ENCODE results near the gene CCZ1B. TPM values are rescaled to one million over a fixed set of nuclear protein-coding genes. Genes with fewer than 3 reads are reported as not detected.
"Not testable (repeated sequence)": the region's sequence is repeated elsewhere in the genome, so short reads cannot be mapped to it uniquely, and the experiment has no call there.

CCZ1B gene
- total RNA-seq: 100 to 1,000 TPM in 1 of 4 donors, 10 to 100 TPM in 3; 20.8 to 112 (median 42.7) TPM

DNA sequence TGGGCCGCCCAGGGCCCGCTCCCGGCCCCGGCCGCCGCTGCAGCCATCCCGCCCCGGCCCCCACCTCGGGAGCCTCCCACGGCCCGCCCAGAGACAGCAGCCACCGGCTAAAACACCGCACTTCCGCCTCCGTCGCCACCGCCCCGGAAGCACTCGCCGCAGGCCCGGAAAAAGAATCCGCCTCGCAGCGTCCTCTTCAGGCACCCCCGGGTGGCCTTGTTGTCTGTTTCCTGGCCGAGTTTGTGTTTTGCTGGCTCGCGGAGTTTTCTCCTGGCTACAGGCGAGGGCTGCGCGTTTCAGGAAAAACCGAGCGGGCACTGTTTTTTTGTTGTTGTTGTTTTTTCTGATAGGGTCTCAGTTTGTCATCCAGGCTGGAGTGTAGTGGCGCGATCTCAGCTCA, at the start of gene CCZ1B:
TSS of gene CCZ1B (minus strand) at position 125 of the 400 bp plus-strand sequence. CDS start at position 47, 78 bp downstream.
- Histone ChIP-seq H3K27me3 (peaks cover 11% of the 10 kb centered on the region), H3K4me3 (peak within 1 kb of the TSS; percentile 52), H3K27ac (peak within 1 kb of the TSS; percentile 45)
- not testable (repeated sequence) for H3K36me3 ChIP-seq, H3K9me3 ChIP-seq, H3K4me1 ChIP-seq
- 2% methylated on average over 15 of the region's 35 CpGs for WGBS
- peak; percentile 87 to 92 for DNase-seq (ENCODE audit: low spot score in 2 of 2)
- peak in 1 of 3 donors; percentile 25 for TF ChIP-seq POLR2AphosphoS5 (IDR thresholded peaks at IDR 0.05)

- H3K9me3 ChIP-seq; H3K4me1 ChIP-seq; H3K27me3 ChIP-seq; H3K4me3 ChIP-seq; H3K36me3 ChIP-seq; H3K27ac ChIP-seq; DNase-seq (ENCODE audit: low spot score in 2 of 2): not testable (repeated sequence)
- WGBS: 91% methylated on average over 15 of the region's 15 CpGs
Observed at GRCh38 chr7:6875022-6875421, 48.9 kb upstream of the CCZ1B start.

DNA sequence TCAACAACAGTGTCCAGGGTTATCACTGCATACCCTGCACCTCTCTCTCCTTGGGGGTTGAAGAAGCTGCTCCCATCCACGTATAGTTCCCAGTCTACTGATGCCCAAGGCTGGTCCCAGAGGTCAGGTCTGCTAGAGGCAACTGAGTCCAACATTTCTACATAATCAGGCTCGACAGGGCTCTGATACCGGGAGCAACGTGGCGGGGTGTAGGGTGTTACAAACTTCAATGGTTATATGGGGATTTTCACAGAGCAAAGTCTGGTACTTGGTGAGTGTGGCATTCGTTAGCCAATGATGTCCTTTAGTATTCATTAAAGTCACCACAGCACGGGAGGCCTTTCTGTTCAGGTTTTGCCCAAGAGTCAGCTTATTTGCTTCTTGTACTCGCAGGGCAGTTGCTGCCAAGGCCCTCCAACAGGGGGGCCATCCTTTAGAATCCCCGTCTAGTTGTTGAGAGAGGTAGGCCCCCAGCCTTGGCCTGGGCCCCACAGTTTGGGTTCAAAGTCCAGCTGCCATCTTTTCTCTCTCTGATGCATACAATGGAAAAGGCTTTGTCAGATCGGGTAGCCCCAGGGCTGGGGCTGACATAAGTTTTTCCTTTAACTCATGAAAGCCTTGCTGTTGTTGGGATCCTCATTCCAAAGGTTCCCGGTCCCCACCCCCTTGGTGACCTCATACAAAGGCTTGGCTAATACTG, 46.3 kb upstream of the CCZ1B start:
- not testable (repeated sequence) for H3K27ac ChIP-seq

GRCh38 chr7:6871421-6872144, 45.5 kb upstream of the CCZ1B start:
- H3K4me3 ChIP-seq; H3K36me3 ChIP-seq; H3K27ac ChIP-seq; H3K27me3 ChIP-seq; H3K4me1 ChIP-seq; DNase-seq (ENCODE audit: low spot score in 2 of 2); H3K9me3 ChIP-seq: not testable (repeated sequence)
- WGBS: 61% methylated on average over 15 of the region's 17 CpGs

More for the DNA sequence above, 46.3 kb upstream of the CCZ1B start:
- 79% methylated on average over 11 of the region's 11 CpGs for WGBS
- not testable (repeated sequence) for H3K9me3 ChIP-seq; H3K27me3 ChIP-seq; H3K4me3 ChIP-seq; H3K36me3 ChIP-seq; H3K4me1 ChIP-seq; DNase-seq (ENCODE audit: low spot score in 2 of 2)

GRCh38 chr7:6864751-6865150, 38.7 kb upstream of the CCZ1B start:
- not testable (repeated sequence) for H3K4me1 ChIP-seq
- 72% methylated on average over 10 of the region's 10 CpGs for WGBS

DNA sequence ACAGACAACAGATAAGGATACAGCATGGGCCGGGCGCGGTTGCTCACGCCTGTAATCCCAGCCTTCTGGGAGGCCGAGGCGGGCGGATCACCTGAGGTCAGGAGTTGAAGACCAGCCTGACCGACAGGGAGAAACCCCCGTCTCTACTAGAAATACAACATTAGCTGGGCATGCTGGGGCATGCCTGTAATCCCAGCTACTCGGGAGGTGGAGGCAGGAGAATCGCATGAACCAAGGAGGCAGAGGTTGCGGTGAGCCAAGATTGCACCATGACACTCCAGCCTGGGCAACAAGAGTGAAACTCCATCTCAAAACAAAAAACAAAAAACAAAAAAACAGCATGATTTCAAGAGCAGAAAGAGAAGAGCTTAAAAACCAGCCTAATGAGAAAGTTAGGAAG, 38.1 kb upstream of the CCZ1B start:
- not testable (repeated sequence) for H3K4me3 ChIP-seq; H3K27ac ChIP-seq; H3K9me3 ChIP-seq; DNase-seq (ENCODE audit: low spot score in 2 of 2); H3K4me1 ChIP-seq; H3K36me3 ChIP-seq; H3K27me3 ChIP-seq
- 63% methylated on average over 12 of the region's 12 CpGs for WGBS

More at GRCh38 chr7:6864751-6865150, 38.7 kb upstream of the CCZ1B start:
- H3K9me3 ChIP-seq; H3K27ac ChIP-seq; H3K4me3 ChIP-seq; H3K36me3 ChIP-seq; H3K27me3 ChIP-seq; DNase-seq (ENCODE audit: low spot score in 2 of 2): not testable (repeated sequence)

DNA sequence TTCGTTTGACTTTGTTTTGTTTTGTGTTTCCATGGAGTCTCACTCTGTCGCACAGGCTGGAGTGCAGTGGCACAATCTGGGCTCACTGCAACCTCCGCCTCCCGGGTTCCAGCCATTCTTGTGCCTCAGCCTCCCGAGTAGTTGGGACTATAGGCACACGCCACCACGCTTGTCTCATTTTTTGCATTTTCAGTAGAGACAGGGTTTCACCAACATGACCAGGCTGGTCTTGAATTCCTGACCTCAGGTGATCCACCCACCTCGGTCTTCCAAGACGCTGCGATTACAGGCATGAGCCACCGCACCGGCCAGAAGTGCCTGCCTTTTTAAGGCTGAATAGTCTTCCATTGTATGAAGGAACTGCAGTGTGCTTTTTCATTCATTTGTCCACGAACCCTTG, 36.8 kb upstream of the CCZ1B start:
- not testable (repeated sequence) for H3K36me3 ChIP-seq; H3K4me1 ChIP-seq; H3K27ac ChIP-seq; H3K4me3 ChIP-seq; DNase-seq (ENCODE audit: low spot score in 2 of 2); H3K27me3 ChIP-seq; H3K9me3 ChIP-seq
- 65% methylated on average over 13 of the region's 13 CpGs for WGBS

- peak in 1 of 2 donors; percentile 74 for DNase-seq (ENCODE audit: low spot score in 2 of 2)
- not testable (repeated sequence) for H3K4me3 ChIP-seq, H3K27me3 ChIP-seq, H3K9me3 ChIP-seq, H3K36me3 ChIP-seq, H3K27ac ChIP-seq
- TF ChIP-seq, protein P1, sequence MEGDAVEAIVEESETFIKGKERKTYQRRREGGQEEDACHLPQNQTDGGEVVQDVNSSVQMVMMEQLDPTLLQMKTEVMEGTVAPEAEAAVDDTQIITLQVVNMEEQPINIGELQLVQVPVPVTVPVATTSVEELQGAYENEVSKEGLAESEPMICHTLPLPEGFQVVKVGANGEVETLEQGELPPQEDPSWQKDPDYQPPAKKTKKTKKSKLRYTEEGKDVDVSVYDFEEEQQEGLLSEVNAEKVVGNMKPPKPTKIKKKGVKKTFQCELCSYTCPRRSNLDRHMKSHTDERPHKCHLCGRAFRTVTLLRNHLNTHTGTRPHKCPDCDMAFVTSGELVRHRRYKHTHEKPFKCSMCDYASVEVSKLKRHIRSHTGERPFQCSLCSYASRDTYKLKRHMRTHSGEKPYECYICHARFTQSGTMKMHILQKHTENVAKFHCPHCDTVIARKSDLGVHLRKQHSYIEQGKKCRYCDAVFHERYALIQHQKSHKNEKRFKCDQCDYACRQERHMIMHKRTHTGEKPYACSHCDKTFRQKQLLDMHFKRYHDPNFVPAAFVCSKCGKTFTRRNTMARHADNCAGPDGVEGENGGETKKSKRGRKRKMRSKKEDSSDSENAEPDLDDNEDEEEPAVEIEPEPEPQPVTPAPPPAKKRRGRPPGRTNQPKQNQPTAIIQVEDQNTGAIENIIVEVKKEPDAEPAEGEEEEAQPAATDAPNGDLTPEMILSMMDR (IDR thresholded peaks at IDR 0.05): peak; percentile 52 to 85
- peaks cover 12% of the 10 kb centered on the region for H3K4me1 ChIP-seq
- 11% methylated on average over 8 of the region's 14 CpGs for WGBS
Observed at GRCh38 chr7:6857721-6858314, 31.7 kb upstream of the CCZ1B start.

DNA sequence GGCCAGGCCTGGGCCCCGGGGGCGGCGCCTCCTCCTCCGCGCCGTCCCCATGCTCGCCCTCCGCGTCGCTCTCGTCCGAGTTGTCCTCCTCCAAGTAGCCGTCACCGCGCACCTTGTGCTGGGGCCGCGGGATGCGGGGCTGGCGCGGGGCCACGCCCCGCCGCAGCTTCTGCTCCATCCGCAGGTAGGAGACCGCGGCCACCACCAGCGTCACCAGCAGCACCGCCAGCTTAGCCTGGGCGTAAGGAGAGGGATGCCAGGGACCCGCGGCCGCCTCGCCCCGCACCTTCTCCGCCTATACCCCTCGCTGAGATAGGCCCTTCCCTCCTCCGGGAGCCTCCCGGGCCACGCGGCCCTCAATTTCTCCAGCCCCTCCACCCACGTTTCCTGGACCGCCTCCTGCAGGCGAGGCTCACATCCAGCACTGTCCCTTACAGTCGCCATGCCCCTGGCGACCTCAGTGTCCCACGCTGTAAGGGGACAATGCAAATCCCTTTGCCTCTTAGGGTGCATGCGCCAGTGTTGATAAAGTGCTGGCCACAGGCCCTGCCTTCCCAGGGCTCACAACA, 29.6 kb upstream of the CCZ1B start:
- DNase-seq (ENCODE audit: low spot score in 2 of 2); H3K36me3 ChIP-seq; H3K27me3 ChIP-seq; H3K27ac ChIP-seq; H3K9me3 ChIP-seq: not testable (repeated sequence)
- Histone ChIP-seq H3K4me3 (peak overlapping the region; percentile 49), H3K4me1 (peaks cover 12% of the 10 kb centered on the region)
- 21% methylated on average over 8 of the region's 47 CpGs for WGBS

DNA sequence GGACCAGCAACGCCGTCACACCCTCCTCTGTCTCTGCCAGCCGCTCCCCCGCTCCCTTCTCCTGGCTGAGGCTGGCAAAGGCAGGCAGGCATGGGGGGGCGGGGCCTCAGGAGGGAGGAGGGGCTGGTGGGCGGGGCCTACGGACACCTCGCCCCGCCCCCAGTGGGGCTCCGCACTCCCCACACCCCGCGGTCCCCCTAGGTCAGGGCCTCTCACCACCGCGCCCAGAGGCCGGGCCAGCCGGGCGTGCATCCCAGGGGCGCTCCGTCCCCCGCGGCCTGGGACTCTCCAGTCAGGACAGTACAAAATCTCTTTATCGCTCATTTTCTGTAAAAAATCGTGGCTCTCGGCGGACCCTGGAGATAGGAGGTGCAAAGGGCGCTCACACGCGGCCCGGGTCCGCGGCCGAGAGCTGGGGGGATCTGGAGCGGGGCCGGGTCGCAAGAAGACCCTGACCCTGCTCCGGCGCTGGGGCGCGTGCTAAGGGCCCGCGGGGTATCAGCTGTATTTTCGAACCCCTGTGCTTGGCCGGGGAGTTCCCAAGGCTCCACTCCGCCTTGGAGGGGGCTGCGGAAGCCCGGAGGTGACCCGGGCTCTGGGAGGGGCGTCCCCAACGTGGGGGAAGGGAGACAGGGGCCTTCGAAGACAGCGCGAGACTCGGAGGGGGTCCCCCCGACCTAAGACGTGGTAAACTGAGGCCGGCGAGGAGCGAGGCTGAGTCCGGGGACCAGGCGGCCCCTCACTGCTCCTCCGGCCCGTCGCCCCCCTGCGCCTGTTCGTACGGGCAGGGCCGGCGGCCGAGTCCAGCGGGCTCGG, 28.9 kb upstream of the CCZ1B start:
- peak overlapping the region; percentile 49 for H3K4me3 ChIP-seq
- not testable (repeated sequence) for H3K27me3 ChIP-seq; H3K27ac ChIP-seq; DNase-seq (ENCODE audit: low spot score in 2 of 2); H3K9me3 ChIP-seq; H3K36me3 ChIP-seq
- 2% methylated on average over 27 of the region's 71 CpGs for WGBS
- H3K4me1 ChIP-seq: peaks cover 12% of the 10 kb centered on the region

DNA sequence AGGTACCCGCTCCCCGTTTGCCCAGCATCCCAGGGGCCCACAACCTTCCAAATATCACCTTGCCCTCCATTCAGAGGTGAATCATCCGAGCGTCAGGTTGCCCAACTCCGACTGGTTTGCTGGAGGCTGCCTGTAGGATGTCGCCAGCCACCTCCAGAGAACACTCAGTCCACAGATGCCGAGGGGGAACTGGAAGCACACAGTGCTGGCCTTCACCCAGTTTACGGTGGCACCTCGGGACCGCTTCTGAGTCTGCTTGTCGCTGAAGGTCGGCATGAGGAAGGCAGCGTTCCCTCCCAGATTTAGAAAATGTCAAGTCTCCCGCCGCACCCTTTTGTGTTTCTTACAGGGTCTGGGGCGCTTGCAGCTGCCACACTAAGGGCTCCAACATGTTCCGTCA, 27.6 kb upstream of the CCZ1B start:
- H3K27ac ChIP-seq; H3K9me3 ChIP-seq; H3K36me3 ChIP-seq; H3K27me3 ChIP-seq; H3K4me3 ChIP-seq; DNase-seq (ENCODE audit: low spot score in 2 of 2): not testable (repeated sequence)
- peaks cover 12% of the 10 kb centered on the region for H3K4me1 ChIP-seq
- 79% methylated on average over 16 of the region's 17 CpGs for WGBS

DNA sequence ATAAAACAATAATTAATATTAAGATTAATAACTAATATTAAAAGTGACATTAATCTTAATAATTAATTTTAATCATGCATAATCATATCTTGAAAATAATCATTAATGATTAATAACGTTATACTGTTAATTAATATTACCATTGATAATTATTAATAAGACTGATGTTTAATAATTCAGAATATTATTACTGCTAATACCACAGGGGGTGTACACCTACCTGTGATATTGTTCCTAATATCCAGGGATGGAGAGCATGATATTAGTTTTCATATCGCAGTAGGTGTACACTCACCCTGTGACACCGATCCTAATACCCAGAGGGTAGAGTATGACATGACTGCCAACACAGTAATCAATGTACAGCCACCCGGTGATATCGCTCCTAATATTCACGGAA, 23.1 kb upstream of the CCZ1B start:
- not testable (repeated sequence) for H3K27ac ChIP-seq; H3K4me1 ChIP-seq; H3K36me3 ChIP-seq; H3K4me3 ChIP-seq; DNase-seq (ENCODE audit: low spot score in 2 of 2); H3K27me3 ChIP-seq; H3K9me3 ChIP-seq
- WGBS: 93% methylated on average over 6 of the region's 6 CpGs

Data from suprapubic skin (tissue), 4 donors.